NCI-H2196 (cell line): Measurements from ENCODE around the gene OR5B17.
"Not testable (repeated sequence)": the region's sequence is repeated elsewhere in the genome, so short reads cannot be mapped to it uniquely, and the experiment has no call there.

Experiments
- DNase-seq: peaks from one replicate; lab custom pipeline; 2025; ENCODE audit not compliant: unreplicated experiment; lab: John Stamatoyannopoulos, UW

Gene OR5B17

DNA sequence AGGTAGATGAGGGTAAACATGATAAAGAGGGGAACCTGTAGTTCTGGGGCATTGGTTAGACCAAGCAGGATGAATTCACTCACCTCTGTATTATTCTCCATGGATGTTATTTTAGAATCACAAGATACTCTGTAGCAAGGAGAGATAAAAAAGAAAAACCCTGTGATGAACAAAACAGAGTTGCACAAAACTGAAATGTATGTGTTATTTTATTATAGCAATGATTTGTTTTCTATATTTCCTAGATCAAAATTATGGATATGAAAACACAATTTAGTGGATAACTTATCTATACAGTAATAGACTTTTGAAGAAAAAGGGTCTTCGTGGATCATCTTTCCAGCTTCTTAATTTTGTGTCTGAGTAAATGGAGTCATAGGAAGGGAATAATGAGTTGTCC, at the start of gene OR5B17:
Gene OR5B17 (minus strand): TSS at position 101 of the 400 bp plus-strand sequence. CDS start 0 bp downstream, at position 101.
- no peak for DNase-seq

DNA sequence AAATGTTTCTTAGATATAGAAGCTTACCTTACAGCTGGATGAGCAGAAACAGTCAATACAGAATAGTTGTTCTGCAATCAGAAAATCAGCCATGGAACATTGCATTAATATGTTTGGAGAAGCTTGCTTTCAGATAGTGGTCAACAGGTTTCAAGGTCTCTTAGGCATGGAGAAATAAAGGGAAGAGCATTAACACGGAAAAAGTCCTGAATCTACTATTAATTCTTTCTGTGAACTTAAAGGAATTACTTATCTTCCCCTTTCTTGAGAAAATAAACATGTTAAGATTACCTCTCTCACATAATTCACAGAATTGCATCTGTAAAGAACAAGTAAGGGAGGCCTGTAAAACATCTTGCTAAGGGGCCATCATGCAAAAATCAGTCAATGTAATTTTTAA, 47.9 kb upstream of the OR5B17 start, which contains the start of gene OR5B3:
Gene OR5B3 (minus strand): TSS at position 101 of the 400 bp plus-strand sequence. CDS start 3,465 bp downstream, outside the sequence.
- no peak for DNase-seq

DNA sequence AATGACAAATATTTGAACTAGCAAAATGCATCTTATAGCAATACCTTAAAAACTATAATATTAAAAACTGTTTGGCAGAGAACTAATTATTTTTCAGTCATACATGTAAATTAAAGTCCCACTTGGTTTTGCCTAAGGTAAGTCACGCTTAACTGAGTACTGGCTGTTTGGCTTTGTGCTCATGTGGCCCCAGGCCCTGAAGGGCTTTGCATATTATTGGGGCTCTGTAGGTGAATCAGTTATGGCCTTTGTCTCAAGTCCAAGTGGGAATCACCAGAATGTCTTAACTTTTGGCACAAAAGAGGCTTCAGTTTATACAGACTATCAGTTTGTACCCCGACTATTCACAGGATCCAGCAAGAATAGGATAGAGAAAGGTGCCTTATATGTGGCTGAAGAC, 40.8 kb upstream of the OR5B17 start:
- DNase-seq, result not testable (repeated sequence)

DNA sequence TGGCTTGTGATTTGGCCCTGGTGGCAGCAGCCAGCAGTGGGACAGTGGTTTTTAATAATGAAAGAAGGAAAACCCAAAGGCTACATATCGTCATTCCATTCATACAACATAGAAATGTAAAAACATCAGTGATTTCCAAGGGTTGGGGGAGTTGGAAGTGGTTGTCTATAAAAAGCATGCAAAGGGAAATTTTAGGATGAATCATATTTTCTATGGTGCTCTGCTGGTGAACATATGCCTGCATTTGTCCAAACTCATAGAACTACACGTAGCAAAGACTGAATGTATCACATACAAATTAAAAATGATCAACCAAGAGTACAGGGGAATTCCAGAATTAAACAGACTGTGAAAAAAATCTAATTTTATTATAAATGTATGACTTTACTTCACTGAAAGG, 36.7 kb upstream of the OR5B17 start:
- DNase-seq, result no peak

DNA sequence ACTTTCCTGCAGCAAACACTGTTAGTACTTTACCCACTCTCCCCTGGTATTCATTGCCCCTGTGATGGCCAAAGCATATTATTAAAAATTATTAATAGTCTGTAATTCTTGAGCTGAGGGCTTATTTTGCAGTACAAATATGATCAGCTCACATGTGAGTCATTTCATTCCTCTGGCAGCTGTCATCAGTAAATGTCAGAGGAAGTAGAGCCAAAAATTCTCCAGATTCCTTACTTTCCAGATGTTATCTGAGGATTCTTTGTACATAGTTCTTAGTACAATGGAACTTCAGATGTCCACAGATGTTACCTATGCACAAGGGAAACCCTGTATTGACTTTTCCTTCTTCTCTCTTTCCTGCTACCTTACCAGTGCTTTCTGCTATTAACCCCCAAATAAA, 35.3 kb upstream of the OR5B17 start:
- no peak for DNase-seq

DNA sequence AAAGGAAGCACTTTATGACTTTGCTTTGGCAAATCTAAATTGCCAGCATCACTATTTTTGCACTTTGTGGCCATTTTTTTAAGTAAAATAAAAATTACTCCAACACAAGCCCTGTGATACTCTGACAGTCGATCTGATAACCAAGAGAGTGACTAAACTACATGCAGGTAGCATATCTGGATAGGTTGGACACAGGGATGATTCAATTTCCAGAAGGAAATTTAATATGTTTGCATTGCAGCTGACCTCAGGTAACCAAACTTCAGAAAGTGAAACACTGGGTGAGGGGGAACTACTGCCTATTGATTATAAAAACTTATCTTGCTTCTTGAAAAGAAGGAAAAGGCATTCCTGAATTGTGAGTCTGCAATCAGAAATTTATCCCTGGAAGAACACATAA, 33.9 kb upstream of the OR5B17 start:
- no peak for DNase-seq

DNA sequence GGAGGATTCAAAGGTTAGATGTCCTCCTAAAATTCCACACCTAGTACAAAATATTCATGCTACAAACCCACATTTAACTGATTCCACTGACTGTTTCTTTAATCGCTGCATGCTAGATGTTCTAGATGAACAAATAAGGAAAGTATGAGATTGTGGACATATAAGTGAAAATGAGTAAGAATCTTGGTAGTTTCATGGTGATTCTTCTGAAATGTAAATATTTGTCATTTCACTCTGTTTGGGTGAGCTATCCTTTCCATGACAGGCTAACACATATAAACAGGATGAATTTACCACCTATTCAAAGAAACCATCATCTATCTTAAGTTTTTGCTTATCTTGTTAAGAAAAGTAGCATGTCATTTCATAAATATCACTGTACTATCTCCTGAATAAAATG, 33.0 kb upstream of the OR5B17 start:
- no peak for DNase-seq

DNA sequence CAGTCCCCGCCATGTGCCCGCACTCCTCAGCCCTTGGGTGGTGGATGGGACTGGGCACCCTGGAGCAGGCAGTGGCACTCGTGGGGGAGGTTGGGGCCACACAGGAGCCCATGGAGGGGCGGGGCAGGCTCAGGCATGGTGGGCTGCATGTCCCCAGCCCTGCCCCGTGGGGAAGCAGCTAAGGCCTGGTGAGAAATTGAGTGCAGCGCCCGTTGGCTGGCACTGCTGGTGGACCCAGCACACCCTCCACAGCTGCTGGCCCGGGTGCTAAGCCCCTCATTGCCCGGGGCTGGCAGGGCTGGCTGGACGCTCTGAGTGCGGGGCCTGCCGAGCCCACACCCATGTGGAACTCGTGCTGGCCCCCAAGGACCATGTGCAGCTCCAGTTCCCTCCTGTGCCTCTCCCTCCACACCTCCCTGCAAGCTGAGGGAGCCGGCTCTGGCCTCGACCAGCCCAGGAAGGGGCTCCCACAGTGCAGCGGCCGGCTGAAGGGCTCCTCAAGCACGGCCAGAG, 31.7 kb upstream of the OR5B17 start:
- DNase-seq, result no peak

DNA sequence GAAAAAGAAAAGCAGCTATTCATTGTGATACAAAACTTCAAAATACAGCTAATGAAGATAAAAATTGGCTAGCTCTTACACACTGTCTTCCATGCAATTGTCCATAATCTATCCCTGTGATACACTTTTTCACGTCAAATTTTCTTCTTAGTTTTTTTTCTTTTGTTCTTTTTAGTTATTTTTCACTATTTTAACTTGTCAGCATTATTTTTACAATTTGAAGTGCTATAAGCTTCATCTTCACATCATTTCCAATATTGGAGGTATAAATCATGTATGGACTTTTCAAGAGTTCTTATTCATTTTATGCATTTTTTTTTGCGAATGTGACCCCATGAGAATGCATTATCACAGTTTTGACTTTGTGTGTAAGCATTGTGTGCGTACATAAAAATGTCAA, 4.1 kb downstream of the OR5B17 start:
- no peak for DNase-seq

DNA sequence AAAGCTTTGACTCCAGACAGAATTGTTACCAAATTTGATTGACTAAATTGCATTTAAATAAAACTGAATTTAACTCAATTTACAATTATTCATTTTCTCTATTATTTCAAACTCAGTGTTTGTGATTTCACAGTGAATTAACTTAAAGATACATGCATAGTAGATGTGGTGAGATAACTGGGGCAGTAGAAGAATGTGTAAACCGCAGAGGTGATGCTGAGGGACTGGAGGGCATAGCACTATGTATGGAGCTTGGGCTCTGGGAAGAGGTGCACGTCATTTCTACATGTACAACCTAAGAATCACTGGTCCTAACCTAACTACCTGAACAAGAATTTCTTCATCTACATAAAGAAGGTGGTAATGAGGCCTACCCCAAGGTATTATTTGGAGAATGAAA, 13.7 kb downstream of the OR5B17 start:
- DNase-seq, result no peak

DNA sequence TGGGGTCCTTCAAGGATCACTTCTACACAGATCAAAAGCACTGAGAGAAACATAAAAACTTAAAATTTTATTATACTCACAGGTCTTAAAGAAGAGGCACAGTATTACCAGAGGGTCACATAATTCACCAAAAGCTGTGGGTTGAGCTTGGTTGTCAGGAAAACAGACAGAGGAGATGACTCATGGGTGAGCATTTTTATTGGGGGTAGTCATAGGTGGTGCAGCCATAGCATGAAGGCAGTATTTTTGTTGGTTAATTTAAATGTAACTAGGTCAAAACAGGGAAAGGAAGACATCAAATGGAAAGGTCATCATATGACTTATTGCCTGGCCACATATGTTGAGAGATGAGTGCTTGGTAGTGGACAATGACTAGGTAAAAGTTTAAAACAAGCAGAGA, 24.2 kb downstream of the OR5B17 start:
- no peak for DNase-seq

DNA sequence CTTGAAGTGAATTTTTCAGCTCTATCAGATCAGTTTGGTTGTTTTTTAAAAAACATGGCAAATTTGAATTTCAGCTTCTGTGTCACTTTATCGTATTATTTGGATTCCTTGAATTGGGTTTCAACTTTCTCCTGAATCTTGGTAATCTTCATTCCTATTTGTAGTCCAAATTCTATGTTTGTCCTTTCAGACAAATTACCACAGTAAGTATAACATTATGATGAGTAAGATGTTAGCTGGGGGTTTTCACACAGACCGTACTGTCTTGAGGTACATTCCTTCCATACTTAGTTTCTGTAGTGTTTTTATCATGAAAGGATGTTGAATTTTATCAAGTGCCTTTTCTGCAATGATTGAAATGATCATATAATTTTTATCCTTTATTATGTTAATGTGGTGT, 28.0 kb downstream of the OR5B17 start:
- DNase-seq, result no peak

DNA sequence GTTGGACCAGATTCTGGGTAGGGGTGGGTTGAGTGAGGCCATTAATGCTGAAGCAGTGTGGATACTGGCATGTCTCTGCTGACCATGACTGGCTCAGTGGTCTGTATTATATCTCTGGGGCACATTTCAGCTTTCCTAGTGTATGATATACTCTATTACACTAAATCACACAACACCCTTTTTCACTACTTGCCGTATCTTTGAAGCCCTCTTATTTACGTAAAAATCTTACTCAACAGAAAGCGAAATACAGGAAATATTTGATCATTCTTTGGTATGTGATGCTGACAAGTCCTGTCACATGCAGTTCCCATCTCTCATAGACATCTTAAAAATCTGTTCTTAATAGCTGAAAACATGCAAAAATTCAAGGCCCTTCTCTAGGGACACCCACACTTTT, 40.3 kb downstream of the OR5B17 start:
- DNase-seq, result no peak

DNA sequence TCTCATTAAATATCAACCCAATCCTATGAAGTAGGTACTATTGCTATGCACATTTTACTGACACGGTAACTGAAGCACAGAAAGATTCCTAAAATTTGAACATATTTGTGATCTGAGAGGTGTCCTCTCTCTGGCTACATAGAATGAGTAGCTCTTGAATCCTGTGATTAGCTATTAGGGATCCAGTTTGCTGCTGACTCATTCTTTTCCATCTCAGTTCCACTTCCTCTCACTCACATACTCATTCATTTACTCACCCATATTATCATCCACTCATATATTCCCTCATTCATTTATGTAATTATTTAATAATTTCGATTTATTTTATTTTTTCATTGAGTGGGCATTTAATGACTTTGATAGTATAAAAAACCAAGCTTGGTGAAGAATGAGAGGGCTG, 42.7 kb downstream of the OR5B17 start:
- no peak for DNase-seq
